MCF 10A (cell line): ENCODE measurements around the gene GIT1. TPM values are rescaled to one million over a fixed set of nuclear protein-coding genes. Genes with fewer than 3 reads are reported as not detected.

Experiments
- BruUV-seq: library from RNA; stranded (reverse); fragments of 400-500 nt; replicated peaks from 2 replicates; lab custom pipeline; 2021; lab: Mats Ljungman, UMichigan
- CTCF ChIA-PET: fragments of 300-600 bp; sonication (Branson Sonifier 250); formaldehyde crosslinking; extraction: SDS; loops from one replicate; lab custom pipeline; 2021; ENCODE audit warnings: antibody characterized with exemption, inconsistent platforms; lab: Yijun Ruan, JAX
- POLR2A ChIA-PET: fragments of 300-600, 350-650 bp; sonication (Branson Sonifier 250); formaldehyde crosslinking; extraction: SDS; loops from one replicate; lab custom pipeline; 2020; ENCODE audit warnings: antibody characterized with exemption, inconsistent platforms; lab: Yijun Ruan, JAX
- DNase-seq: peaks from one replicate; pipeline ENCODE4 v3.0.0-alpha.2; 2018; ENCODE audit not compliant: unreplicated experiment
- H3K27ac Mint-ChIP-seq: one replicate; pipeline ENCODE4 v1.8.0; 2022; ENCODE audit warnings: mild to moderate bottlenecking, low read depth, mixed read lengths; ENCODE audit not compliant: unreplicated experiment
- H3K27me3 Mint-ChIP-seq: one replicate; pipeline ENCODE4 v1.8.0; 2022; ENCODE audit warnings: mixed read lengths; ENCODE audit not compliant: insufficient read depth, unreplicated experiment
- H3K36me3 Mint-ChIP-seq: one replicate; pipeline ENCODE4 v1.8.0; 2022; ENCODE audit warnings: mild to moderate bottlenecking, moderate library complexity, mixed read lengths; ENCODE audit not compliant: insufficient read depth, unreplicated experiment
- H3K4me1 Mint-ChIP-seq: one replicate; pipeline ENCODE4 v1.8.0; 2022; ENCODE audit warnings: mixed read lengths; ENCODE audit not compliant: insufficient read depth, unreplicated experiment
- H3K4me3 Mint-ChIP-seq: one replicate; pipeline ENCODE4 v1.8.0; 2022; ENCODE audit warnings: mild to moderate bottlenecking, moderate library complexity, mixed read lengths; ENCODE audit not compliant: unreplicated experiment
- H3K9me3 Mint-ChIP-seq: one replicate; pipeline ENCODE4 v1.8.0; 2022; ENCODE audit warnings: mixed read lengths; ENCODE audit not compliant: unreplicated experiment
- intact Hi-C: fragments of 100-400 bp; cut with micrococcal nuclease; formaldehyde crosslinking; loops from 2 replicates; pipeline ENCODE4 v1.14.1; 2022
- total RNA-seq: library from RNA; stranded (reverse); gene quantifications from 2 replicates; pipeline ENCODE4 v1.2.3, GENCODE V29; 2022
- TF ChIP-seq, protein P1 (sequence below): fragments of 200-600 bp; IDR thresholded peaks from one replicate; pipeline ENCODE4 v1.8.0; 2022; ENCODE audit warnings: antibody characterized with exemption, mild to moderate bottlenecking; ENCODE audit not compliant: unreplicated experiment

Gene GIT1
- total RNA-seq, 1 experiment from 2014 or later, result 49.0 TPM

DNA sequence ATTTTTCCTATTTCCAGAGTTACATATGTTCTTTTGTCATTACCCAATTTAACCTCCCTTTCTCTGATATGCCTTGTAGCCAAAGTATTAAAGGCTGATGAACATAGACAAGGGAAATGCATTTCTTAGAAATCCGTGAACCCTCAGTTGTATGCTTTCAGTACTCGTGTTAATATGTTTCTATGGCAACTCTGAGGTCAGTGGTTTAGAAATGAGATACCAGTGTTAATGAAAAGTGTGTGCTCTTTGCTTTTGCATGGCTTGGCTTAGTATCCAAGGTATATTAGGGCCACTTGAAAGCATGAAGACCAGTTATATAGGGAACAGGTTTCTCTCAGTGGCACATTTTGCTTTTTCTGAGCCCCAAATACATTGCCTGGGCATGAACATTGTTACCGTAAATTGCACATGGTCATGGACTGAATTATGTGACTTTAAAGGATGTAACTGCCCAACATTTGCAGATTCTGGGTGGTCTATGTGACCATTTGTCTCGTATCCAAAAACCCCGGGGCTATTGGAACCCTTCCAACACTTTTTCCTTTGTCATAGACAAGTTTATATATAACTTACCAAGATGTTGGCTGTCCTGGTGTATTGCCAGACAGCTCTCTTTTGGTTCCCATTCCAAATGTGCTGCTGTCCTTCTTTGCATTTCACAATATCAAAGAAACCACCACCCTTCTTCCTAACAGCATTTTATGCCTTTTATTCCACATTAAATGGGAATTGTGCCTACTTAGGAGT lies 40.1 kb downstream of the GIT1 start:
- ChIA-PET CTCF (interaction anchor here (0.5 to 0.7 kb wide), 4 partner anchors 14 to 544 kb away, joined by 3 read pairs; no protein-coding TSS in a partner anchor), POLR2A (interaction anchor here (0.7 kb wide), 1 partner anchor 18 kb away, joined by 4 read pairs; the partner anchor contains the start of gene ABHD15)
- H3K27me3 Mint-ChIP-seq, result no peaks in the 10 kb centered on the region
- intact Hi-C loops, result no loop called here
- no peak overlapping the region for H3K27ac Mint-ChIP-seq
- H3K9me3 Mint-ChIP-seq, result no peaks in the 10 kb centered on the region
- peaks cover 6% of the 10 kb centered on the region for H3K4me1 Mint-ChIP-seq
- H3K4me3 Mint-ChIP-seq, result no peak overlapping the region
- no peak for DNase-seq
- H3K36me3 Mint-ChIP-seq, result peaks cover 39% of the 10 kb centered on the region
- BruUV-seq, result no TSS peak
- TF ChIP-seq, protein P1, sequence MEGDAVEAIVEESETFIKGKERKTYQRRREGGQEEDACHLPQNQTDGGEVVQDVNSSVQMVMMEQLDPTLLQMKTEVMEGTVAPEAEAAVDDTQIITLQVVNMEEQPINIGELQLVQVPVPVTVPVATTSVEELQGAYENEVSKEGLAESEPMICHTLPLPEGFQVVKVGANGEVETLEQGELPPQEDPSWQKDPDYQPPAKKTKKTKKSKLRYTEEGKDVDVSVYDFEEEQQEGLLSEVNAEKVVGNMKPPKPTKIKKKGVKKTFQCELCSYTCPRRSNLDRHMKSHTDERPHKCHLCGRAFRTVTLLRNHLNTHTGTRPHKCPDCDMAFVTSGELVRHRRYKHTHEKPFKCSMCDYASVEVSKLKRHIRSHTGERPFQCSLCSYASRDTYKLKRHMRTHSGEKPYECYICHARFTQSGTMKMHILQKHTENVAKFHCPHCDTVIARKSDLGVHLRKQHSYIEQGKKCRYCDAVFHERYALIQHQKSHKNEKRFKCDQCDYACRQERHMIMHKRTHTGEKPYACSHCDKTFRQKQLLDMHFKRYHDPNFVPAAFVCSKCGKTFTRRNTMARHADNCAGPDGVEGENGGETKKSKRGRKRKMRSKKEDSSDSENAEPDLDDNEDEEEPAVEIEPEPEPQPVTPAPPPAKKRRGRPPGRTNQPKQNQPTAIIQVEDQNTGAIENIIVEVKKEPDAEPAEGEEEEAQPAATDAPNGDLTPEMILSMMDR, result no peak

- H3K9me3 Mint-ChIP-seq, result no peaks in the 10 kb centered on the region
- peaks cover 6% of the 10 kb centered on the region for H3K4me1 Mint-ChIP-seq
- POLR2A ChIA-PET, result no interaction called here
- H3K36me3 Mint-ChIP-seq, result peaks cover 53% of the 10 kb centered on the region
- BruUV-seq, result no TSS peak
- no peaks in the 10 kb centered on the region for H3K27me3 Mint-ChIP-seq
- H3K27ac Mint-ChIP-seq, result no peak overlapping the region
- TF ChIP-seq, protein P1, result no peak
- H3K4me3 Mint-ChIP-seq, result no peak overlapping the region
- intact Hi-C loops, result no loop called here
- CTCF ChIA-PET, result interaction anchor here (1.0 kb wide), 1 partner anchor 9 kb away, joined by 4 read pairs; no protein-coding TSS in a partner anchor
- DNase-seq, result no peak
Measured at GRCh38 chr17:29546830-29547229, 42.6 kb downstream of the GIT1 start.

- intact Hi-C loops, result no loop called here
- DNase-seq, result no peak
- Mint-ChIP-seq H3K9me3 (no peaks in the 10 kb centered on the region), H3K27me3 (no peaks in the 10 kb centered on the region), H3K4me3 (no peak overlapping the region), H3K36me3 (peaks cover 57% of the 10 kb centered on the region), H3K4me1 (peaks cover 6% of the 10 kb centered on the region), H3K27ac (no peak overlapping the region)
- POLR2A ChIA-PET, result interaction anchor here (1.1 kb wide), 1 partner anchor 94 kb away, joined by 3 read pairs; no protein-coding TSS in a partner anchor
- BruUV-seq, result no TSS peak
- CTCF ChIA-PET, result interaction anchor here (0.6 to 2.0 kb wide), 4 partner anchors 8 to 176 kb away, joined by 3 to 6 read pairs (median 4); no protein-coding TSS in a partner anchor
- TF ChIP-seq, protein P1, result no peak
Measured at GRCh38 chr17:29546085-29546484, 43.4 kb downstream of the GIT1 start.

DNA sequence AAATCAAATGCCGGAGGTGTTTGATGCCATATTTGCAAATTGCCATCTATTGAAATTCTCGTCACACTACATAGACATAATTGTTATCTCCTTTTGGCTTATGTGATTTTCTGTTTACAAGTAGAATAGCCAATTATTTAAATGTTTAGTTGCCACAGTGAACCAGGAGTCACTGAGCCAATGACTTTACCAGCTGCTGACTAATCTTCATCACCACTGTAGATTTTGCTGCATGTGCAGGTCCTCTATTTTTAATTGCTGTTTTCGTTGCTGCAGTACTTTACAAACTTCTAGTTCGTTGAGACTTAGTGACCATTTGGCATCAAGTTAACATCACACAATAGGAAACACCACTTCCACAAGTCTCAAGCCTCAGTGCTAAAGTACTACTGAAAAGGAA lies 45.4 kb downstream of the GIT1 start:
- no TSS peak for BruUV-seq
- CTCF ChIA-PET, result interaction anchor here (0.6 to 1.2 kb wide), 2 partner anchors 10 to 29 kb away, joined by 3 to 4 read pairs; no protein-coding TSS in a partner anchor

More for the DNA sequence above, 45.4 kb downstream of the GIT1 start:
- Mint-ChIP-seq H3K9me3 (no peaks in the 10 kb centered on the region), H3K27me3 (no peaks in the 10 kb centered on the region), H3K27ac (no peak overlapping the region), H3K4me3 (no peak overlapping the region), H3K36me3 (peaks cover 71% of the 10 kb centered on the region), H3K4me1 (no peaks in the 10 kb centered on the region)
- POLR2A ChIA-PET, result interaction anchor here (1.2 kb wide), 1 partner anchor 10 kb away, joined by 3 read pairs; no protein-coding TSS in a partner anchor
- intact Hi-C loops, result no loop called here
- no peak for DNase-seq
- TF ChIP-seq, protein P1, result no peak
